Measurements from ENCODE around the gene FBRS.
"Not testable (repeated sequence)": the region's sequence is repeated elsewhere in the genome, so short reads cannot be mapped to it uniquely, and the experiment has no call there.

Gene FBRS

DNA sequence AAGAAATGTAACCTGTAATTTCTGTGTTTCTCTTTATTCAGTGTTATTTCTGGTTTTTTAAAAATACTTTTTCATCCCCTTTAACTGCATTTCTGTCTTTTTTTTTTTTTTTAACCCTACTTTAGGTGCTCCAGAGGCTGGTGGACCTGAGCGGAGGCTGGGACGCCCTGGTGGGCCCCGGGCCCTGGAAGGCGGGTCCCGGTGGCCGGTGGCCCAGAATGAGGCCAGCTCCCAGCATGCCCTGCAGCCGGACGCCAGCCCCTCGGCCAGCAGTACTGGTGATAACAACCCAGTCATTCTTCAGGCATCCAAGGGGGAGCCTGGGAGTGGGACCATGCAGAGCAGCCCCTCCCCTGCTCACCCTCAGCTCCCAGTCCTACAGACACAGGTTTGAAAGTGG is 42.3 kb downstream of the FBRS start:
- DNase-seq = no peak

DNA sequence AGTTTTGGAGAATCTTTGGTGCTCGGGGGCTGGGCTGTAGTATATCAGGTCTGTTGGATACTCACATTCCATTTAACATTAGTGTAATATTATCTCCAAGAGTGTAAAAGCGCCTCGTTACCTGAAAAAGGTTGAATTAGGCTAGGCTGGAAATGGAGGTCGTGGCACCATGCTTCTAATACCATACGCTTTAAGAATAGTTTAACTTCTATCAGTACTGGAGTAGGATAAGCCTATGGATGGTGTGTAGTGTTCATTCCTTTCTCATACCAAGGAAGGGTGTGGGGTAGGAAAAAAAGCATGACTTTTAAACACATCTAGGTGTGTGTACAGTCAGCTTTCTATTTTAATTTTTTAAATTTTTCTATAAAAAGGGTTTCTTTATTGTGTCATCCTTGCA is 42.7 kb downstream of the FBRS start:
- DNase-seq = no peak

DNA sequence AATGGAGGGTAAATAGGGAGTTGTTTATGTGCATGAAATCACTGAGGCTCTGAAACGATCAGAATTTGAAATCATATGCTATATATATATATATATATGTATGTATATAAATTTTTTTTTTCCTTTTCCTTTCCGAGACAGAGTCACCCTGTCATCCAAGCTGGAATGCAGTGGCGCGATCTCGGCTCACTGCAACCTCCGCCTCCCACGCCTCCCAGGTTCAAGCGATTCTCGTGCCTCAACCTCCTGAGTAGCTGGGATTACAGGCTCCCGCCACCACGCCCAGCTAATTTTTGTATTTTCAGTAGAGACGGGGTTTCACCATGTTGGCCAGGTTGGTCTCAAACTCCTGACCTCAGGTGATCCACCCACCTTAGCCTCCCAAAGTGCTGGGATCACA is 44.8 kb downstream of the FBRS start:
- DNase-seq = not testable (repeated sequence)

DNA sequence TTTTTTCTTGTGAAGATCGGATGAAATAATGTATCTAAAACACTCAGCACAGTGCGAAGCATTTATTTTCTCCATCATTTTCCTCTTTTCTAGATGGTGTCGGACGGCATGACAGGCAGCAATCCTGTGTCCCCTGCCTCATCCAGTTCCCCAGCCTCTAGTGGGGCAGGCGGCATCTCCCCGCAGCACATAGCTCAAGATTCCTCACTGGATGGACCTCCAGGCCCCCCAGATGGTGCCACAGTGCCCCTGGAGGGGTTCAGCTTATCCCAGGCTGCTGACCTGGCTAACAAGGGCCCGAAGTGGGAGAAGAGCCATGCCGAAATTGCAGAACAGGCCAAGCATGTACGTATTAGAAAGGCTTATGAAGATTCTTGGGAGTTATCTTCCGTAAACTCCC is 45.7 kb downstream of the FBRS start:
- DNase-seq = no peak

DNA sequence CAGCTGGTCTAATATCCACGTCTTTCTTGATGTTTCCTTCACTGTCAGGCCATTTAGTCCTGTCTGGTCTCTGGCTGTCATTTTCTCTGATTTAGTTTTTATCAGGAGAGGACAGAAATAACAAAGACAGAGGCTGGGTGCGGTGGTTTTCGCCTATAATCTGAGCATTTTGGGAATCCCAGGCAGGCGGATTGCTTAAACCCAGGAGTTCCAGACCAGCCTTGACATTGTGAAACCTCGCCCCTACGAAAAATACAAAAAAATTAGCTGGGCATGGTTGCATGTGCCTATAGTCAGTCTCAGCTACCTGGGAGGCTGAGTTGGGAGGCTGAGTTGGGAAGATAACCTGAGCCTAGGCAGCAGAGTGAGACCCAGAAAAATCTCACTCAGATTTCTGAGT is 47.8 kb downstream of the FBRS start:
- DNase-seq = no peak

DNA sequence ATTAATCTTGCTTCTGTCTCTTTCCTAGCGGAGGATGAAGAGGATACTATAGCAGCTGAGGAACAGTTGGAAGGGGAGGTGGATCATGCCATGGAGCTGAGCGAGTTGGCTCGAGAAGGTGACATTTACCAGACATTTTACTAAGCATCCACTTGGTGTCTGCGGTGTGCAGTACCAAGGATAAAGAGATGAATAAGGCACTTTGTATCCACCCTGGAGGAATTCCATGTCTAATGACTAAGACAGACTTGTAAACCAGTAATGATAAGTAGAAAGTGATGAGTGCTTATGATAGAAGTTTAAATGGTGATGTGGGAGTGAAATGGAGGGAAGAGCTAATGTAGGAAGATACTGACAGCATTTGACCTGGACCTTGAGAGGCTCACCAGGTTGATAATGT is 52.7 kb downstream of the FBRS start:
- DNase-seq = no peak

DNA sequence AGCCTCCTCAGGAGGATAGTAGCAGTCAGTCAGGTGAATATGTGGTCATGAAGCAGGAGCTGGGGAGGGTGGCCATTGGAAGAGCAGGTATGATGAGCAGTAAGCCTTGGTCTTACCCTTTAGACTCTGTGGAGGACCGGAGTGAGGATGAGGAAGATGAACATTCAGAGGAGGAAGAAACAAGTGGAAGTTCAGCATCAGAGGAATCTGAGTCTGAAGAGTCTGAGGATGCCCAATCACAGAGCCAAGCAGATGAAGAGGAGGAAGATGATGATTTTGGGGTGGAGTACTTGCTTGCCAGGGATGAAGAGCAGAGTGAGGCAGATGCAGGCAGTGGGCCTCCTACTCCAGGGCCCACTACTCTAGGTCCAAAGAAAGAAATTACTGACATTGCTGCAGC is 53.5 kb downstream of the FBRS start:
- no peak for DNase-seq

DNA sequence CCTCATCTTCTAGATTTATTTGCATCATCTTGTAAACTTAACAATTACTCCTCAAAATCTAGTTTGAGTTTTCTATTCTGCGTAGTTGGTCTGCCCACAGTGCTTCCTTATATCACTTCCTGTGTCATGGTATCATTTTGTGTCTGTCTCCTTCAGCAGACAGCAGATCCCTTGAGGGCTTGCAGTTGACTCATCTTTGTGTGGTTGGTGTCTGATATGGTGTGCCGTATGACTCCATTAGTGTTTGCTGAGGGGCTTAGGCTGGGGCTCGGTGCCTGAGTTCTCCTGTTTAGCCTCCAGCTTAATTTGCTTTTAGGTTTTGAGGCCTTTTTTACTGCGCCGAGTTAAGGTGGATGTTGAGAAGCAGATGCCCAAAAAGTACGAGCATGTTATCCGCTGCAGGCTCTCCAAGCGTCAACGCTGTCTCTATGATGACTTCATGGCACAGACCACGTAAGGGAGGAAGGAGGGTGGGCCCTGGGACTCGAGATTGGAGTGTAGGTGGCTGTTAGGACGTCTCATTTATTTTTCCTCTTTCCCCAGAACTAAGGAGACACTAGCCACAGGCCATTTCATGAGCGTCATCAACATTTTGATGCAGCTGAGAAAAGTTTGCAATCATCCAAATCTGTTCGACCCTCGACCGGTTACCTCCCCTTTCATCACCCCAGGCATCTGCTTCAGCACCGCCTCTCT is 57.7 kb downstream of the FBRS start:
- no peak for DNase-seq

DNA sequence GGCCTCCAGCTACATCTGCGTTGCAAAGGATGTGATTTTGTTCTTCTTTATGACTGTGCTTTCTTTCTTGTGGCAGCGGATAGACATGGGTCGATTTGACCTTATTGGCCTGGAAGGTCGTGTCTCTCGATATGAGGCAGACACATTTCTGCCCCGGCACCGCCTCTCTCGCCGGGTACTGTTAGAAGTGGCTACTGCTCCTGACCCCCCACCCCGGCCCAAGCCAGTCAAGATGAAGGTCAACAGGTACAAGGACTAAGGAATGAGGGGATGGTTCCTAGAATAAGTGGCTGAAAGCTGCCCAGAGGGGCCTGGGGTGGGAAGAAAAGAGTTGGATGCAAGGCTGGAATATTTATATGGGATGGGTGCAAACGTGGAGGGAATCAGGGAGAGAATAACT is 61.9 kb downstream of the FBRS start:
- DNase-seq = no peak
